ENCODE measurements around the gene HYAL1. TPM values are rescaled to one million over a fixed set of nuclear protein-coding genes. Genes with fewer than 3 reads are reported as not detected.

The HYAL1 gene
- total RNA-seq, 1 donor from 2014 or later: 0.83 TPM

DNA sequence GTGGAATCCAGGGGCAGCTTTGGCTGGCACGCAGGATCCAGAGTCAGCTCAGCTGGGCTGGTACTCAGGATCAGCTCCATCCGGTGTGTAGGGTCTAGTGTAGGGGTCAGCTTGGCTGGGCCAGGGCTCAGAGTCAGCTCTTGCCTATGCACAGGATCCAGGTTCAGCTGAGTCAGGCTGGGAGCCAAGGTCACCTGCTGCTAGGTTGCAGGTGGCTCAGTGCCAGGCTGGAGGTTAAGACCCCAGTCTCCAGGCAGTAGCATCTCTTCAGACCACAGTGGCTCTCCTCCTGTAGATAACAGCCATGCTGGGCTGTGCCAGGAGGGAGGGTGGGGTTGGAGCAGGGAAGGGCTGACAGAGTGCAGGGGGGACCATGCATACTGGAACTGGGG is 6.0 kb downstream of the HYAL1 start:
- no peaks in the 10 kb centered on the region for H3K36me3 Mint-ChIP-seq (ENCODE audit: unreplicated experiment)
- TF ChIP-seq, protein P1, sequence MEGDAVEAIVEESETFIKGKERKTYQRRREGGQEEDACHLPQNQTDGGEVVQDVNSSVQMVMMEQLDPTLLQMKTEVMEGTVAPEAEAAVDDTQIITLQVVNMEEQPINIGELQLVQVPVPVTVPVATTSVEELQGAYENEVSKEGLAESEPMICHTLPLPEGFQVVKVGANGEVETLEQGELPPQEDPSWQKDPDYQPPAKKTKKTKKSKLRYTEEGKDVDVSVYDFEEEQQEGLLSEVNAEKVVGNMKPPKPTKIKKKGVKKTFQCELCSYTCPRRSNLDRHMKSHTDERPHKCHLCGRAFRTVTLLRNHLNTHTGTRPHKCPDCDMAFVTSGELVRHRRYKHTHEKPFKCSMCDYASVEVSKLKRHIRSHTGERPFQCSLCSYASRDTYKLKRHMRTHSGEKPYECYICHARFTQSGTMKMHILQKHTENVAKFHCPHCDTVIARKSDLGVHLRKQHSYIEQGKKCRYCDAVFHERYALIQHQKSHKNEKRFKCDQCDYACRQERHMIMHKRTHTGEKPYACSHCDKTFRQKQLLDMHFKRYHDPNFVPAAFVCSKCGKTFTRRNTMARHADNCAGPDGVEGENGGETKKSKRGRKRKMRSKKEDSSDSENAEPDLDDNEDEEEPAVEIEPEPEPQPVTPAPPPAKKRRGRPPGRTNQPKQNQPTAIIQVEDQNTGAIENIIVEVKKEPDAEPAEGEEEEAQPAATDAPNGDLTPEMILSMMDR (IDR thresholded peaks at IDR 0.05): no peak
- H3K4me1 Mint-ChIP-seq (ENCODE audit: unreplicated experiment): peaks cover 29% of the 10 kb centered on the region
- no peak for DNase-seq (ENCODE audit: extremely low spot score, unreplicated experiment)
- H3K9me3 Mint-ChIP-seq (ENCODE audit: unreplicated experiment): no peaks in the 10 kb centered on the region
- no peak overlapping the region for H3K4me3 Mint-ChIP-seq (ENCODE audit: unreplicated experiment)
- H3K27me3 Mint-ChIP-seq (ENCODE audit: unreplicated experiment): no peaks in the 10 kb centered on the region
- no peak overlapping the region for H3K27ac Mint-ChIP-seq (ENCODE audit: unreplicated experiment)

- H3K4me1 Mint-ChIP-seq (ENCODE audit: unreplicated experiment): peaks cover 29% of the 10 kb centered on the region
- no peaks in the 10 kb centered on the region for H3K27me3 Mint-ChIP-seq (ENCODE audit: unreplicated experiment)
- H3K36me3 Mint-ChIP-seq (ENCODE audit: unreplicated experiment): no peaks in the 10 kb centered on the region
- no peak for DNase-seq (ENCODE audit: extremely low spot score, unreplicated experiment)
- no peaks in the 10 kb centered on the region for H3K9me3 Mint-ChIP-seq (ENCODE audit: unreplicated experiment)
- TF ChIP-seq, protein P1 (IDR thresholded peaks at IDR 0.05): no peak
- no peak overlapping the region for H3K4me3 Mint-ChIP-seq (ENCODE audit: unreplicated experiment)
- H3K27ac Mint-ChIP-seq (ENCODE audit: unreplicated experiment): no peak overlapping the region
Measured at GRCh38 chr3:50296721-50297383, 6.5 kb downstream of the HYAL1 start.

DNA sequence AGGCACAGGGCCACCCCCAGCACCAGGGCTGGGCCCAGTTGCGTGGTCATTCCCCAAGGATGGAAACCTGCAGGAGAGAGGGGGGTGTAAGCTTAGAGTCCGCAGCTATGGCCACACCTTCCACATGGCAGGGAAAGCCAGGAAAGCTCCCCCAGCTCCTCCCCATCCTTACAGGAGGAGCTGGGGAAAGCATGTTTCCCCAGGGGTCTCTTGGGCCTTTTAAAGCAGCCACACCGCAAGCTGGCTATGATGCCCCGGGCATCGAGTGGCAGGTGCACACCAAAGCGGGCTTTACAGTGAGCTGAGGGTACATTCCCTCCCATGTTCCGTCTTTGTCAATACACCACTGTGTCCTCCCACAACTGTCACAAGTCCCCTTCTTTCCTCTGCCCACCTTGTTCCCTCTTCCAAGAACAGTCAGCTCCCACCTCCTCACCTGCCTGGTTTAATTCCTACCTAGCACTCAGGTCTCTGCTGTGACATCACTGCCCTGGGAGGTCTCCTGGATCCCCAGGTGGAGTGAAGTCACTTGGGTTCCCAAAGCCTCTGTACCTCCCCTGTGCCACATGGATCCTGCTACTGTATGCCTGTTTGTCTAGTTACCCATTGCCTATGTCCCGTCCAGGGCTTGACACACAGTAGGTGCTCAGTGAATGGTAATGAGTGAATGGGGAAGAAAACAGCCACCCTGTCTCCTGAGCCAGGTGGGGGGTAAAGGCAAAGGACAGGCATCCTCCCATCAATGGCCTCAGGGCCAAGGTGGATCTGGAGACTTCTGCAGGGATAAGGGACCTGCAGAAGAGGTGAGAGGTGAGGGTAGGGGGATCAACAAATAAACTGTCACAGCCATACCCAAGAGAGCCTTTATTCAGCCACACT is 7.6 kb downstream of the HYAL1 start:
- Mint-ChIP-seq H3K4me3 (ENCODE audit: unreplicated experiment) (no peak overlapping the region), H3K36me3 (ENCODE audit: unreplicated experiment) (no peaks in the 10 kb centered on the region), H3K27me3 (ENCODE audit: unreplicated experiment) (no peaks in the 10 kb centered on the region), H3K9me3 (ENCODE audit: unreplicated experiment) (no peaks in the 10 kb centered on the region), H3K27ac (ENCODE audit: unreplicated experiment) (no peak overlapping the region), H3K4me1 (ENCODE audit: unreplicated experiment) (peaks cover 32% of the 10 kb centered on the region)
- DNase-seq (ENCODE audit: extremely low spot score, unreplicated experiment): no peak
- TF ChIP-seq, protein P1 (IDR thresholded peaks at IDR 0.05): no peak

DNA sequence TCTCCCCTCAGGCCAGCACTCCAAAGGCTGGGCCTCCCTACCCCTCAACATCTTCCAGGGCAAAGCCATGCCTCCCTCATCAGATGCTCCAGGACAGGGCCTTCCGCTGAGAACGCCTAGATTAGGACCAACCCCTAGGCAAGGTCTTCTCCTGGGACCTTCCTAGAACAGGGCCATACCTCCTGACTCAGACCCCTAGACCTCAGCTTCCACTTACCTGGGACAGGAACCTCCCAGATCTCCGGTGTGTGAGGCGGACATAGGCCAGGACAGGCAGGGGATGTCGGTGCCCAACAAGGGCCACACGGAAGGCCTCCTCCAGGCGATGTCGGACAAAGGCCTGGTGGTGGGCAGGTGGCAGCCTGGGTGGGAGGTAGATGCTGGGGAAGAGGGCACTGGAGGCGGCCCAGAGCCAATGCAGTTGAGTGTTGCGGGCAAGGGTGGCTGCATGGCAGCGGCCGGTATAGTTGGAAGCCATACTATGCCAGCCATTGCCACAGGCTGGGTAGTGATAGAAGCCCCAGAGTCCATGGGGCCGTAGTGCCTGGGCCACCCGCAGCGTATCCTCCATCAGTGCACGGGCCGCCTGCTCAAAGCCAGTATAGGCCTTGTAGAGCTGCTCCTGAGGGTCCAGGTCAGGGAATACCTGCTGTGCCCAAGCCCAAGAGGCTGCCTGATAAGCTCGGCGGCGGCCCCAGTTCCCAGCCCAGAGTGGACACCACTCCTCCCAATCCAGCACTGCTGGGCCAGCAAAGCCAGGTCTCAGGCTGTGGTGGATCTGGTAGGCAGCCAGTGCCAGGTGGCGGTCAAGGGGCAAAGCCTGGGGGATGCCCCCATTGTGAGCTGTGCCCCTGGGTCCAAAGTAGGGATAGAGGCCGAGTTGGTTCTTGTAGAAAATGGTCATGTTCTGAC is 8.6 kb downstream of the HYAL1 start:
- H3K4me3 Mint-ChIP-seq (ENCODE audit: unreplicated experiment): no peak overlapping the region
- H3K27ac Mint-ChIP-seq (ENCODE audit: unreplicated experiment): no peak overlapping the region

More for the DNA sequence above, 8.6 kb downstream of the HYAL1 start:
- Mint-ChIP-seq H3K27me3 (ENCODE audit: unreplicated experiment) (no peaks in the 10 kb centered on the region), H3K9me3 (ENCODE audit: unreplicated experiment) (no peaks in the 10 kb centered on the region), H3K4me1 (ENCODE audit: unreplicated experiment) (peaks cover 25% of the 10 kb centered on the region), H3K36me3 (ENCODE audit: unreplicated experiment) (peaks cover 3% of the 10 kb centered on the region)
- no peak for DNase-seq (ENCODE audit: extremely low spot score, unreplicated experiment)
- TF ChIP-seq, protein P1 (IDR thresholded peaks at IDR 0.05): no peak

Data from osteocyte (in vitro differentiated cells).